Measurements from ENCODE around the gene JPH4. TPM values are rescaled to one million over a fixed set of nuclear protein-coding genes. Genes with fewer than 3 reads are reported as not detected.

JPH4 gene
- total and polyA plus RNA-seq, 2 of the 8 experiments (the other 6 are each of a cell fraction or from before 2014, with no cell fraction given): 23.9 to 46.7 TPM

DNA sequence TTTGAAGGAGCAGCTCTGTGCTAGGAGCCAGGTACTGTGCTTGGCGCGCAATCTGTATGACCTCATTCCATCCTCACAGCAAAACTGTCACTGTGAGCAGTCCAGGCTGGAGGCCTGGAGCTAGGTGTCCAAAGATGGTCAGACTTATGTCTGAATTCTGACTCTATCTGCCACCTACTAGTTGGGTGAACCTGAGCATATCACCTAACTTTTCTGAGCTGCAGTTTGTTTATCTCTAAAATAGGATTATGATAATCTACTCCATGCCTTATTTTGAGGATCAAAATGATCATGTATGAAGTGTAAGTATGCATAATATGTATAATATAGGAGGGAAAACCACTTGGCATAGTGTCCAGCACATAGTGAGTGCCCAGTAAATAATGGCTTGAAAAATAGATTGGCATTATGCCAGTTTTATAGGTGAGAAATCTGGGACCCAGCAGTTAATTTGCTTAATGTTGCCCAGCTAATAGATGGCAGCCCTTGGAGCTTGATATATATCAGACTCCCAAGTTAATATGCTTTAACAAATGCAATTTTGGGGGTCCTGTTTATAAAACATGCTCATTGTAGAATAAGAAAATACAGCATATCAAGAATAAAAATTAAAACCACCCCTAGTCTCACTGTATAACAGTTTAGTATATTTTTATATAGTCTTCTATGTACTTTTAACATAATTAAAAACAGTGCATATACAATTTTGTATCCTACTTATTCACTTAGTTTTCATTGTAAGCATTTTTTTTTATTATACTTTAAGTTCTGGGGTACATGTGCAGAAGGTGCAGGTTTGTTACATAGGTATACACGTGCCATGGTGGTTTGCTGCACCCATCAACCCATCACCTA lies 4.5 kb upstream of the JPH4 start (continued):
- no peak for TF ChIP-seq TCF12 (IDR thresholded peaks at IDR 0.05; ENCODE audit: low read depth, low read length)
- TF ChIP-seq EP300 (IDR thresholded peaks at IDR 0.05; ENCODE audit: borderline replicate concordance in 1 of 2, low read depth in 2 of 2, low read length in 2 of 2): no peak
- TF ChIP-seq BCL11A (IDR thresholded peaks at IDR 0.05; ENCODE audit: low read depth in 2 of 2, low read length in 2 of 2): no peak
- TF ChIP-seq JUND (IDR thresholded peaks at IDR 0.05; ENCODE audit: low read length): no peak

All from H1 (cell line).